Measurements from ENCODE around the gene GPR137. TPM values are rescaled to one million over a fixed set of nuclear protein-coding genes. Genes with fewer than 3 reads are reported as not detected.
"Not testable (repeated sequence)": the region's sequence is repeated elsewhere in the genome, so short reads cannot be mapped to it uniquely, and the experiment has no call there.

GPR137 gene
- total RNA-seq, 4 donors from 2014 or later = 14.9 to 46.9 (median 33.8) TPM

- 0% methylated on average over 14 to 27 of the region's 71 CpGs for WGBS, 2 donors
- Histone ChIP-seq H3K4me3 (replicated peaks in 1 of 3) (peak overlapping the region; percentile 31 to 79 (median 74)), H3K4me1 (peaks cover 16 to 26% of the 10 kb centered on the region in 2 donors), H3K27me3 (no peaks in the 10 kb centered on the region), H3K27ac (peak overlapping the region; percentile 74 to 88 (median 79)), H3K36me3 (no peaks in the 10 kb centered on the region), H3K9me3 (no peaks in the 10 kb centered on the region)
- peak; percentile 74 to 84 for DNase-seq
- intact Hi-C loops (cut with DNase I) = no loop called here
- TF ChIP-seq, protein P1, sequence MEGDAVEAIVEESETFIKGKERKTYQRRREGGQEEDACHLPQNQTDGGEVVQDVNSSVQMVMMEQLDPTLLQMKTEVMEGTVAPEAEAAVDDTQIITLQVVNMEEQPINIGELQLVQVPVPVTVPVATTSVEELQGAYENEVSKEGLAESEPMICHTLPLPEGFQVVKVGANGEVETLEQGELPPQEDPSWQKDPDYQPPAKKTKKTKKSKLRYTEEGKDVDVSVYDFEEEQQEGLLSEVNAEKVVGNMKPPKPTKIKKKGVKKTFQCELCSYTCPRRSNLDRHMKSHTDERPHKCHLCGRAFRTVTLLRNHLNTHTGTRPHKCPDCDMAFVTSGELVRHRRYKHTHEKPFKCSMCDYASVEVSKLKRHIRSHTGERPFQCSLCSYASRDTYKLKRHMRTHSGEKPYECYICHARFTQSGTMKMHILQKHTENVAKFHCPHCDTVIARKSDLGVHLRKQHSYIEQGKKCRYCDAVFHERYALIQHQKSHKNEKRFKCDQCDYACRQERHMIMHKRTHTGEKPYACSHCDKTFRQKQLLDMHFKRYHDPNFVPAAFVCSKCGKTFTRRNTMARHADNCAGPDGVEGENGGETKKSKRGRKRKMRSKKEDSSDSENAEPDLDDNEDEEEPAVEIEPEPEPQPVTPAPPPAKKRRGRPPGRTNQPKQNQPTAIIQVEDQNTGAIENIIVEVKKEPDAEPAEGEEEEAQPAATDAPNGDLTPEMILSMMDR (IDR thresholded peaks at IDR 0.05) = peak in 2 of 6 experiments; percentile 25 to 33
- TF ChIP-seq POLR2A (IDR thresholded peaks at IDR 0.05) = peak; percentile 18 to 78
These were observed 20.3 kb downstream of the GPR137 start for GRCh38 chr11:64305691-64306562.

DNA sequence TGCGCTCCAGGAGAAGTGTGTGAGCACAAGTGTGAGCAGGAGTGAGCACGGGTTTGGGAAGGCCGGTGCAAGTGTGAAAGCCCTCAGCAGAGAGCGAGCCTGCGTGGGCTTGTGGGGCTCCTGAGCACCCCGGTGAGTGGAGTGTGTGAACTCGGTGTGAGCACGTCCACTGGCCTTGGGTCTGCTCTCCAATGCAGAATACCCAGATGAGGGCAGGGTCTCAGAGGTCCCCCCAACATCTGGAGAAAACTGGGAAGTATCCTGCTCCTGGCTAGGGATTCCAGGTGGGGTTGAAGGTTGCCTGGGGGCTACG, 20.9 kb downstream of the GPR137 start:
- no peak for TF ChIP-seq POLR2A (IDR thresholded peaks at IDR 0.05)
- TF ChIP-seq, protein P1 (IDR thresholded peaks at IDR 0.05) = no peak
- intact Hi-C loops (cut with DNase I) = no loop called here
- peak overlapping the region in 2 of 3 donors; percentile 26 to 88 for H3K27ac ChIP-seq
- no peak for DNase-seq
- H3K27me3 ChIP-seq = no peaks in the 10 kb centered on the region
- no peaks in the 10 kb centered on the region for H3K9me3 ChIP-seq
- H3K4me3 ChIP-seq (replicated peaks in 1 of 3) = peak overlapping the region; percentile 31 to 79 (median 74)
- 22 to 32% methylated on average over 8 to 9 of the region's 9 CpGs for WGBS, 2 donors
- peaks cover 16 to 25% of the 10 kb centered on the region in 2 donors for H3K4me1 ChIP-seq
- no peaks in the 10 kb centered on the region for H3K36me3 ChIP-seq

DNA sequence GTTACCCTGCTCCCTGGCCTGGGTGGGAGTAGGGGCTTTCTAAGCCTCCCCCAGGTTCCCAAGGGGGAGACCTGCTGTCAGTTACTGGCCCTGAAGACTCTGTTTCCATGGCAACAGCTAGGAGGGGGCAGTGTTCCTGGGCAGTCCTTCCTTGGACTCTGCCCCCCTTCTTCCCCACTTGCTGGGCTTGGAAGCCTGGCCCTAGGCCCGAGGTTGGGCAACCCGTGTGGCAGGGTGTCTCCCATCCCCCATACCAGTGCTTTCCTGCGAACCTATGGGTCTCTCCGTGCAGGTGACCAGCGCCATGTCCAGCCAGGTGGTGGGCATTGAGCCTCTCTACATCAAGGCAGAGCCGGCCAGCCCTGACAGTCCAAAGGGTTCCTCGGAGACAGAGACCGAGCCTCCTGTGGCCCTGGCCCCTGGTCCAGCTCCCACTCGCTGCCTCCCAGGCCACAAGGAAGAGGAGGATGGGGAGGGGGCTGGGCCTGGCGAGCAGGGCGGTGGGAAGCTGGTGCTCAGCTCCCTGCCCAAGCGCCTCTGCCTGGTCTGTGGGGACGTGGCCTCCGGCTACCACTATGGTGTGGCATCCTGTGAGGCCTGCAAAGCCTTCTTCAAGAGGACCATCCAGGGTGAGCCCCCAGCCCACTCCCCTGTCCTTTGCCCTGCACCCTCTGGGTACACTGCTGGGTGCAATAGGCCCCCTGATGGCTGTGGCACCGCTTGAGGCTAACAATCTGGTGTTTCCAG, 21.4 kb downstream of the GPR137 start:
- no peaks in the 10 kb centered on the region for H3K36me3 ChIP-seq
- peak overlapping the region in 2 of 3 donors; percentile 26 to 88 for H3K27ac ChIP-seq
- peaks cover 16 to 25% of the 10 kb centered on the region in 2 donors for H3K4me1 ChIP-seq
- TF ChIP-seq, protein P1 (IDR thresholded peaks at IDR 0.05) = no peak
- no peak for TF ChIP-seq POLR2A (IDR thresholded peaks at IDR 0.05)
- peak overlapping the region in 2 of 3 donors; percentile 31 to 74 for H3K4me3 ChIP-seq (replicated peaks in 1 of 3)
- H3K27me3 ChIP-seq = no peaks in the 10 kb centered on the region
- WGBS, 2 donors = 70 to 73% methylated on average over 12 to 15 of the region's 15 CpGs
- no peaks in the 10 kb centered on the region for H3K9me3 ChIP-seq
- peak; percentile 58 to 70 for DNase-seq
- intact Hi-C loops (cut with DNase I) = no loop called here

GRCh38 chr11:64307795-64308194, 22.1 kb downstream of the GPR137 start:
- H3K36me3 ChIP-seq; H3K27me3 ChIP-seq; H3K4me3 ChIP-seq (replicated peaks in 1 of 3); H3K9me3 ChIP-seq; DNase-seq; H3K27ac ChIP-seq; intact Hi-C loops (cut with DNase I): not testable (repeated sequence)
- peaks cover 16 to 25% of the 10 kb centered on the region in 2 donors for H3K4me1 ChIP-seq
- 88 to 91% methylated on average over 5 of the region's 5 CpGs for WGBS, 2 donors

DNA sequence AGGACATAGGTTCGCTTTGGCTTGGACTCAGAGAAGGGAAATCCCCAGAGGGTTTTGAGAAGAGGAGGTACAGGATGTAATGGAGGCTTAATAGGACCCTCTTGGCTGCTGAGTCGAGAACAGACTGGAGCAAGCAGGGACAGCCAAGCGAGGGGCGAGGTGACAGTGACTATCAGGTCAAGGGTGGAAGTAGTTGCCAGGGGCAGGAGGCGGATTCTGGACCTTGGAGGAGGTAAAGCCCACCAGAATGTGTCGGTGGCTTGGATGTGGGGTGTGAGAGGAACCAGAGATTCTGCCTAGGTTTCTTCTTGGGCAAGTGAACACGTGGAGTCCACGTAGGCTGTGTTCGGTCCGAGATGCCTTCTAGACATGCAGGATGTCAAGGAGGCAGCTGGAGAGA, 27.3 kb downstream of the GPR137 start:
- WGBS, 2 donors = 93 to 95% methylated on average over 10 of the region's 10 CpGs
- Histone ChIP-seq H3K27me3 (no peaks in the 10 kb centered on the region), H3K27ac (peak overlapping the region in 1 of 3 donors; percentile 50), H3K4me1 (peaks cover 0 to 6% of the 10 kb centered on the region in 2 donors), H3K4me3 (replicated peaks in 1 of 3) (no peak overlapping the region), H3K9me3 (no peaks in the 10 kb centered on the region), H3K36me3 (peaks cover 11 to 23% of the 10 kb centered on the region in 2 donors)
- DNase-seq = no peak
- TF ChIP-seq, protein P1 (IDR thresholded peaks at IDR 0.05) = no peak
- no peak for TF ChIP-seq POLR2A (IDR thresholded peaks at IDR 0.05)
- intact Hi-C loops (cut with DNase I) = no loop called here

All from thyroid gland (tissue), 4 donors.